Mucosa of rectum (tissue), 2 donors: ENCODE measurements around the gene NPB.

Experiments
- H3K27ac ChIP-seq, 2 donors: one replicate each; pipeline ENCODE4 v1.7.0; 2013; ENCODE audit warnings: inconsistent platforms in 2 of 2, low read depth in 2 of 2, low read length in 2 of 2
- H3K27me3 ChIP-seq, 2 donors: one replicate each; pipeline ENCODE4 v1.7.0; 2013; ENCODE audit warnings: low read length in 2 of 2; ENCODE audit not compliant: control insufficient read depth in 2 of 2, insufficient read depth in 2 of 2
- H3K36me3 ChIP-seq, 2 donors: one replicate each; pipeline ENCODE4 v1.7.0; 2013; ENCODE audit warnings: low read length in 2 of 2; ENCODE audit not compliant: control insufficient read depth in 2 of 2, insufficient read depth in 2 of 2
- H3K4me1 ChIP-seq, 2 donors: one replicate each; pipeline ENCODE4 v1.7.0; 2013; ENCODE audit warnings: low read length in 2 of 2, mild to moderate bottlenecking in 1 of 2; ENCODE audit not compliant: control insufficient read depth in 2 of 2, insufficient read depth in 2 of 2
- H3K4me3 ChIP-seq, 2 donors: one replicate each; pipeline ENCODE4 v1.7.0; 2013; ENCODE audit warnings: low read length in 2 of 2
- H3K9ac ChIP-seq, 2 donors: one replicate each; pipeline ENCODE4 v1.7.0; 2013; ENCODE audit warnings: low read length in 2 of 2, low read depth in 1 of 2, mild to moderate bottlenecking in 1 of 2
- H3K9me3 ChIP-seq, 2 donors: one replicate each; pipeline ENCODE4 v1.7.0; 2013; ENCODE audit warnings: low read length in 2 of 2; ENCODE audit not compliant: control insufficient read depth in 2 of 2
- donor health status: healthy.
- donor health status: Normal muscosa, but diverticular disease.

NPB gene

DNA sequence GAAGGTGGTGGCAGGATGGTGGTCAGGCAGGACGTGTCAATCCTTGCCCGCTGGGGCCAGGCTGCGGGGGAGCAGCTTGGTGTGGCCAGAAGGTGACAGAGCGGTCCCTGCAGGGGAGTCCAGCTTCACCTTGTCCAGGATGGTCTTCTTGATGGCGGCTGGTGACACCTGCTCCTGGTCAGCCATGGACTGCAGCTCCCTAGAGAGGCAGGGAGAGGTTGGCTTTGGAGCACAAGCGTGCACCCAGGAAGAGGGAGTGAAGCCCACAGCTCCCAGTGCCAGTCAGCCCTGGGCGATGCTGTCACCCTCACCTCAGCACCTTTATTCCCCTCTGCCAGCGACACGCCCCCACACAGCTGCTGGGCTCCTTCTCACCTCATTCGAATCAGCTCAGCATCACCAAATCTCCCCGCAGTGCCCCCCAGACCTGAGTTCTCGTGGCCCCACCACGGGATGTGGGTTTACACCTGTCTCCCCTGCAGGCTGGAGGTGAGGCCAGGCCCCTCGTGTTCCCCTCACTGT, 31.2 kb downstream of the NPB start:
- Histone ChIP-seq H3K4me1 (peaks cover 16 to 17% of the 10 kb centered on the region in 2 donors), H3K27ac (no peak overlapping the region), H3K36me3 (no peaks in the 10 kb centered on the region), H3K4me3 (no peak overlapping the region), H3K9ac (no peak overlapping the region), H3K9me3 (no peaks in the 10 kb centered on the region), H3K27me3 (peaks cover 3 to 10% of the 10 kb centered on the region in 2 donors)

DNA sequence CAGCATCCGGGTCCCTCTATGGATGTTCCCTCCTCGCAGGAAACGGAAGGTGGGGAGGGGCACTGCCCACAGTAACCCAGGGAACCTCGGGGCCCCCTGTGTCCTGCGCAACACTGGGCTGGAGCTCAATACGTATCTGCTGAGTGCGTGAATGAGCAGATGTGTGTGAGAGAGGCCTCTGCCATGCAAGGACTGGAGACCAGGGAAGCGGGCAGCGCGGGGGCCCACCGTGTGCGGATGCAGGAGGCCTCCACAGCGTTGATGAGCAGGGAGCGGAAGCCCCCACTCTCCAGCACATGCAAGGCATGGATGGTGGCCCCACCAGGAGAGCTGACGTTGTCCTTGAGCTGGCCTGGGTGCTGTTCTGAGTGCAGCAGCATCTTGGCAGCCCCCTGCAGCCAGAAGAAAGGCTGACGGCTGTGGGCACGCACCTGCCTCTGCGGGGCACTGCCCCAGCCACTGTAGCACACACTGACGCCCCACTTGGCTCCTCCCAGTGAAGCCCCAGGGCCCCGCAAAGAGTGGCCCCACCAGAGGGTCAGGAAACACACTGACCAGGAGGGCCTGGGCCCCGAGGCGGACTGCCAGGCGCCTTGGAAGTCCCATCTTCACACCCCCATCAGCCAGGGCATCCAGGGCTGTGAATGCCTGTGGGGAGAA, 32.2 kb downstream of the NPB start:
- Histone ChIP-seq H3K36me3 (no peaks in the 10 kb centered on the region), H3K9me3 (no peaks in the 10 kb centered on the region), H3K4me3 (no peak overlapping the region), H3K27ac (no peak overlapping the region), H3K9ac (no peak overlapping the region), H3K27me3 (peaks cover 0 to under 1% of the 10 kb centered on the region in 2 donors), H3K4me1 (peaks cover 11 to 13% of the 10 kb centered on the region in 2 donors)

DNA sequence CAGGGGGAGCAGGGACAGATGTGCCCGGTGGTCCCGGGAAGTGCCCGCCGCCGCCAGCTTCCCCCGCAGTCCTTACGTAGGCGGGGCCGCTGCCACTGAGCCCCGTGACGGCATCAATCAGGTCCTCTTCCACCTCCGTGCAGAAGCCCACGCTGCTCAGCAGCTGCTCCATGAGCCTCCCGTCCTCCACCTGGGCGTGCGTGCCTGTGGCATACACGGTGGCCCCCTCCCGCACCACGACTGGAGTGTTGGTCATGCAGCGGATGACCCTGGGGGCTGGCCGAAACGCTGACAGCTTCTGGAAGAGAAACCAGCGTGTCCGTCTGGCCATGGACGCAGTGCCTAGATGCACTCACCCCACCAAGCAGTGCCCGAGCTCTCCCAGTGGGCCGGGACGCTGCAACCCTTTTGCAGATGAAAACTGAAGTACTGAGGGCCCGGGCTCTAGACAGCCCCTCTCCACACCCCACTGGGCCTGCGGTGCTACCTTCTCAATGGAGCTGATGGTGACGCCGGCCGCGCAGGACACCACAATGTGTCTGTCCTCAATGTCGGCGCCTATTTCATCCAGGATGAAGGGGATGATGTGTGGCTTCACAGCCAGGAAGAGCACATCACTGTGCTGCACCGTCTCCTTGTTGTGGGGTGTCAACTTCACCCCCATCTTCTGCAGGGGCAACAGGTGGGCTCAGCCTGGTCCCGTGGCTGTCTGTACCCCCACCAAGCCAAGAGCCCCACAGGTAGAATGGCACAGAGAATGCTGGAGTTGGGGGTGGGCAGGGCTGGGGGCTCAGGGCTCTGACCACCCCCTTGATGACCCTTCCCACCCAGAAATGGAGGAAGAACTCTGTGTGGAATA, 33.0 kb downstream of the NPB start:
- no peaks in the 10 kb centered on the region for H3K27me3 ChIP-seq
- H3K4me1 ChIP-seq, result peaks cover 11 to 13% of the 10 kb centered on the region in 2 donors
- no peaks in the 10 kb centered on the region for H3K9me3 ChIP-seq
- no peak overlapping the region for H3K4me3 ChIP-seq
- H3K36me3 ChIP-seq, result no peaks in the 10 kb centered on the region
- no peak overlapping the region for H3K9ac ChIP-seq
- H3K27ac ChIP-seq, result no peak overlapping the region

DNA sequence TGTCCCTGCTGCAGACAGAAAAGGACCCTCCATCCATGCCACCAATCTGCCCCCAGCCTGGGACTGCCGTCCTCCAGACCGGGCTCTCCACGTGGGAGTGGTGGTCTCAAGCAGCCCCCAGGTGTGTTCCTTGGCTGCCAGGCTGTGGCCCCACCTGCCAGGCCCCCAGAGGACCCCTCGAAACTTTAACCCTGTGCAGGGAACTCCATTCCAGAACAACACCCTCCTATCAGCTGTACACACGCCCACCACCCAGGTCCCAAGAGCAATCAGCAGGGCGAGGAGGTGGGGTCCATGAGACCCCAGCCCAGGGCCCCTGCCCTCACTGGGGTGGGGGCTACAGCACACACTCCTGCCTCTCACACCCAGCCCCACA, 33.7 kb downstream of the NPB start:
- Histone ChIP-seq H3K4me1 (peaks cover 11 to 13% of the 10 kb centered on the region in 2 donors), H3K9me3 (no peaks in the 10 kb centered on the region), H3K36me3 (no peaks in the 10 kb centered on the region), H3K4me3 (no peak overlapping the region), H3K9ac (no peak overlapping the region), H3K27ac (no peak overlapping the region), H3K27me3 (no peaks in the 10 kb centered on the region)

DNA sequence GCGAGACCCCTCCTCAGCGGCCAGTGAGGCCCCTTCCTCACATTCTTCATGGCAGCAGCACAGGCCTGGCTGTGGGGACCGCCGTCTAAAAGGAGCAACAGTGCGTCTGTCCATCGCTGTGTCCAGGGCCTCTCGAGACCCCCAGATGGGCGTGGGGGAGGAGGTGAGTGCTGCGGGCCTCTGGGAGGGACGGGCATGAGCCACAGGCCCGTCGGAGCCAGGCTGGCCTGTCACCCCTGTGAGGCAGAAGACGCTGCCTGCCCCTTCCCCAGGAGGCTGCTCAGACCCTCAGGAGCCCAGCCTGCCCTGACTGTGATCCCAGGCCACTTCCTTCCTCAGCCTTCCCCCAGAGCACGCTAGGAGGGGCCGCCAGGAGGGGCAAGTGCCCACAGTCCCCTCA, 37.2 kb downstream of the NPB start:
- H3K9ac ChIP-seq, result no peak overlapping the region
- H3K4me3 ChIP-seq, result no peak overlapping the region
- peaks cover 6% of the 10 kb centered on the region in 2 donors for H3K4me1 ChIP-seq
- no peaks in the 10 kb centered on the region for H3K36me3 ChIP-seq
- no peak overlapping the region for H3K27ac ChIP-seq
- H3K27me3 ChIP-seq, result no peaks in the 10 kb centered on the region
- H3K9me3 ChIP-seq, result no peaks in the 10 kb centered on the region

DNA sequence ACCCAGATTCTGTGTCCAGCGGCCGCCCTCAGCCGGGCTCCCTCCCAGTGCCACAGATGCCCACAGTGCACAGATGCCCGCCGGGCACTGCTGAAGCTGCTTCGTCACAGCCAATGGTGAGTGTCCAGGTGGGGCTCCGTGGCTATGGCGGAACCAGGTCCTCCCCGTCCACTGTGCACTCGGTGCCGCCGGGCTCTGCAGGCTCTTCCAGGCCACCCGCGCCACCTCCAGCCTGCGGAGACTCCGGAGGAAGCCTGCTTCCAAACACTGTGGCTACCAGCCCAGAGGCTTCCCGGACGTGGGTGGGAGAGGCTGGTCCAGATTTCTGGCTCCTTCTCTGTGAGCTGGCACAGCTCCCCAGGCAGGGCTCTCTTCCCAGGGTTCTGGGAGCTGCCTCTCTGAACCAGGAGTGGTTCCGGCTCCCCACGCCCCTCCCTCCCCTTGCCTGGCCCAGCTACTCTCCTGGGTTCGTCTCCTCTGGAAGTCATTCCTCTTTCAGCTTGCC, 37.9 kb downstream of the NPB start:
- Histone ChIP-seq H3K4me3 (no peak overlapping the region), H3K36me3 (no peaks in the 10 kb centered on the region), H3K9me3 (no peaks in the 10 kb centered on the region), H3K27me3 (no peaks in the 10 kb centered on the region), H3K4me1 (peaks cover 6% of the 10 kb centered on the region in 2 donors), H3K27ac (no peak overlapping the region), H3K9ac (no peak overlapping the region)

DNA sequence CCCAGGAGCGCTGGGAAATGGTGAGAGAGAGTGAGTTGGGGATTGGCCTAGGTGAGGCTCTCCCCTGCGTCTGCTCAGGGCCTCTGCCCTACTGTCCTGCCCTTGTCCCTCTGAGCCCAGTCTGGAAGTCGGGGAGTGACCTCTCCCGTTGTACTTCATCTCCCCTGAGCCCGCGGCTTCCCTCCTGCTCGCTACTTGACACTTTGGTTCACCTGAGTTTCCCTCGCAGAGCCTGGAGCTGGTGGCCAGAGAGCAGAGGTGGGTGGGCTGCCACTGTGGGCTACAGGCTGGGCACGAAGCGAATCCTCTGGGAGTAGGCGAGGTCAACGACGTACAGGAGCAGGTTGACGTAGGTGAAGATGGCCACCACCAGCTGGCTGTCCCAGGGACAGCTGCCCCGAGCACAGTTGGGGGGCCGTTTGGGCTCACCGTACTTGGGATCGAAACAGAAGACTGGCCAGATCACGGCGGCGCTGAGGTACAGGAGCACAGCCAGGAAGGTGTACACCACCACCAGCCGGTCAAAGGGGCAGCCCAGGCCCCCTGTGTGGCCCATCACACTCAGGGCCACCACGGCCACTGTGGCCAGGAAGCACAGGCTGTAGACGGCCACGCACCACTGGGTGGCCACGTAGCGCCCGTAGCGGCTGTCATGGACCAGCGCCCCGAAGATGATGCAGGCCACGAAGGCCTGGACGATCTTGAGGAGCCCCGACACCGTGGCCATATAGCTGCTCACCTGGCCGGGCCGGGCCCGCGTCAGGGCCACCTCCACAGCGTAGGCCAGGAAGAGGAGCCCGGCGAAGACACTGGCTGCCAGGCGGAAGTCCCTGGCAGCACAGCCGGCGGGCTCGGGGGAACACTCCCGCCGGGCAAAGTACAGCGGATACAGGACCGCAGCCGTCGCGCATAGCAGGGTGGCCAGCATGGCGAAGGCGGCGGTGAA, 38.8 kb downstream of the NPB start:
- Histone ChIP-seq H3K9me3 (no peaks in the 10 kb centered on the region), H3K9ac (no peak overlapping the region), H3K4me1 (peaks cover 6% of the 10 kb centered on the region in 2 donors), H3K4me3 (no peak overlapping the region), H3K36me3 (no peaks in the 10 kb centered on the region), H3K27ac (no peak overlapping the region), H3K27me3 (no peaks in the 10 kb centered on the region)

DNA sequence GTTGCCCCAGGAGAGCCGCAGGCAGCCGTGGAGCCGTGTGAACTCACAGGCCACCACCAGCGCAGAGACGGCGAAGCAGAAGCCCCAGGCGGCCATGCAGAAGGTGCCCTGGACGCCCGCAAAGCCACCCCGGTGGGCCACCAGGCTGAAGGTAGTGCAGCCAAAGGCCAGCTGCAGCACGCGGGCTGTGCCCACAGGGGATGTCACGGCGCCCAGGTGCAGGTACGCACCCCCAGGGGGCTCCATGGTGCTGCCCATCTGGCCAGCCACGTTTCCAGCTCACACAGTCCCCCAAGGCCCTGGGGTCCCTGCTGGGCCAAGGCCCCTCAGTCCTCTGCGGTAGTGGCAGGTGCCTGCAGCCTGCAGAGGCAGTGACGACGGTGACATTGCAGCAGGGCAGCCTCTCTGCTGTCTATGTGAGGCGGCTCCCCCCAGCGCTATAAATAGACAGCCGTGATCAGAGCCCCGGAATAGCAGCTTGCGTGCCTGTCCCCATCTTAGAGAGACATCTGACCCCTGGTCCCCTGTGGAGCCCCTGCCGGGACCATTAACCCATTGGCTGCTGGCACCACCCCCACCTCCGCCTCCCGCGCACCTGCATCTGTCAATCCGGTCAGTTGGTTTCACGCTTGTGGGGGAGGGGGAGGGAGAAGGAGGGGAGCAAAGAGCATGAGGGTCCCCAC, 39.6 kb downstream of the NPB start:
- Histone ChIP-seq H3K27ac (no peak overlapping the region), H3K4me3 (no peak overlapping the region), H3K9me3 (no peaks in the 10 kb centered on the region), H3K36me3 (no peaks in the 10 kb centered on the region), H3K4me1 (peaks cover 3% of the 10 kb centered on the region in 2 donors), H3K9ac (no peak overlapping the region), H3K27me3 (no peaks in the 10 kb centered on the region)

DNA sequence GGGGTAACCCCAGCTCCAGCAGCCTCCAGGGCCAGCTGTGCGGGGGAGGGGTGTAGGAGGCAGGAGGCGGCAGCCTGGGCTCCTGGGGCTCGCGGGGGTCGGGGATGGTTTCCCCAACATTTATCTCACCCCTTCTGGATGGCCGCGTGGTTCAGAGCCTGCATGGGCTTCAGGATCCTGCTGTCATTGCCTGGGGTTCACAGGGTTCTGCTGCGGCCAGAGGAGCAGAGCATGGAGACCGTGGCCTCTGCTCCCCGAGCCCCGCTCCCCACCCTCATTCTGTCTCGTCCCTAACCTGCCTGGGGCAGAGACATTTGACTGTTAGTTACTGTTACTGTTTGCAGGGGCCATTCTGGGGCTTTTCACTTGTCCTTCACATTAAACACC, 40.1 kb downstream of the NPB start:
- Histone ChIP-seq H3K9ac (no peak overlapping the region), H3K4me3 (no peak overlapping the region), H3K4me1 (no peaks in the 10 kb centered on the region), H3K9me3 (no peaks in the 10 kb centered on the region), H3K36me3 (no peaks in the 10 kb centered on the region), H3K27ac (no peak overlapping the region), H3K27me3 (no peaks in the 10 kb centered on the region)
